ENCODE measurements around the gene VILL. TPM values are rescaled to one million over a fixed set of nuclear protein-coding genes. Genes with fewer than 3 reads are reported as not detected.

VILL gene
- total RNA-seq, 1 donor from 2014 or later: 3.2 TPM

- Mint-ChIP-seq H3K4me1 (ENCODE audit: low read depth, unreplicated experiment) (peaks cover 1% of the 10 kb centered on the region), H3K27ac (ENCODE audit: unreplicated experiment) (peak overlapping the region; percentile 57), H3K9me3 (ENCODE audit: unreplicated experiment) (no peaks in the 10 kb centered on the region), H3K4me3 (ENCODE audit: unreplicated experiment) (no peak overlapping the region), H3K27me3 (ENCODE audit: unreplicated experiment) (peaks cover 5% of the 10 kb centered on the region), H3K36me3 (ENCODE audit: unreplicated experiment) (no peaks in the 10 kb centered on the region)
- no peak for TF ChIP-seq CTCF (IDR thresholded peaks at IDR 0.05; ENCODE audit: partially characterized antibody, unreplicated experiment)
- DNase-seq: no peak
These were observed 1.9 kb downstream of the VILL start for GRCh38 chr3:37992271-37993066.

GRCh38 chr3:37993067-37993455 is 2.5 kb downstream of the VILL start:
- peaks cover 1% of the 10 kb centered on the region for H3K4me1 Mint-ChIP-seq (ENCODE audit: low read depth, unreplicated experiment)

GRCh38 chr3:37993460-37993819 is 2.9 kb downstream of the VILL start:
- H3K4me3 Mint-ChIP-seq (ENCODE audit: unreplicated experiment): peak overlapping the region; percentile 84
- H3K27ac Mint-ChIP-seq (ENCODE audit: unreplicated experiment): no peak overlapping the region
- H3K9me3 Mint-ChIP-seq (ENCODE audit: unreplicated experiment): no peaks in the 10 kb centered on the region
- no peaks in the 10 kb centered on the region for H3K36me3 Mint-ChIP-seq (ENCODE audit: unreplicated experiment)
- peaks cover 1% of the 10 kb centered on the region for H3K4me1 Mint-ChIP-seq (ENCODE audit: low read depth, unreplicated experiment)
- DNase-seq: no peak
- H3K27me3 Mint-ChIP-seq (ENCODE audit: unreplicated experiment): peaks cover 2% of the 10 kb centered on the region
- no peak for TF ChIP-seq CTCF (IDR thresholded peaks at IDR 0.05; ENCODE audit: partially characterized antibody, unreplicated experiment)

More at GRCh38 chr3:37993067-37993455, 2.5 kb downstream of the VILL start:
- Mint-ChIP-seq H3K36me3 (ENCODE audit: unreplicated experiment) (no peaks in the 10 kb centered on the region), H3K4me3 (ENCODE audit: unreplicated experiment) (no peak overlapping the region), H3K27me3 (ENCODE audit: unreplicated experiment) (peaks cover 5% of the 10 kb centered on the region), H3K27ac (ENCODE audit: unreplicated experiment) (no peak overlapping the region), H3K9me3 (ENCODE audit: unreplicated experiment) (no peaks in the 10 kb centered on the region)
- DNase-seq: no peak
- TF ChIP-seq CTCF (IDR thresholded peaks at IDR 0.05; ENCODE audit: partially characterized antibody, unreplicated experiment): no peak

- peak; percentile 50 for DNase-seq
- Mint-ChIP-seq H3K9me3 (ENCODE audit: unreplicated experiment) (no peaks in the 10 kb centered on the region), H3K36me3 (ENCODE audit: unreplicated experiment) (no peaks in the 10 kb centered on the region), H3K27ac (ENCODE audit: unreplicated experiment) (no peak overlapping the region), H3K4me3 (ENCODE audit: unreplicated experiment) (peak overlapping the region; percentile 84), H3K4me1 (ENCODE audit: low read depth, unreplicated experiment) (peaks cover 1% of the 10 kb centered on the region), H3K27me3 (ENCODE audit: unreplicated experiment) (peaks cover 2% of the 10 kb centered on the region)
- TF ChIP-seq CTCF (IDR thresholded peaks at IDR 0.05; ENCODE audit: partially characterized antibody, unreplicated experiment): no peak
These were observed 3.4 kb downstream of the VILL start for GRCh38 chr3:37993820-37994638.

- Mint-ChIP-seq H3K4me3 (ENCODE audit: unreplicated experiment) (peak overlapping the region; percentile 84), H3K4me1 (ENCODE audit: low read depth, unreplicated experiment) (peaks cover 3% of the 10 kb centered on the region), H3K9me3 (ENCODE audit: unreplicated experiment) (peaks cover 1% of the 10 kb centered on the region), H3K27me3 (ENCODE audit: unreplicated experiment) (peaks cover 6% of the 10 kb centered on the region), H3K36me3 (ENCODE audit: unreplicated experiment) (no peaks in the 10 kb centered on the region), H3K27ac (ENCODE audit: unreplicated experiment) (no peak overlapping the region)
- no peak for TF ChIP-seq CTCF (IDR thresholded peaks at IDR 0.05; ENCODE audit: partially characterized antibody, unreplicated experiment)
- DNase-seq: no peak
These were observed 4.0 kb downstream of the VILL start for GRCh38 chr3:37994639-37994972.

Data from glutamatergic neuron (in vitro differentiated cells).